ENCODE measurements around the gene SLC5A4.

GRCh38 chr22:32177221-32177765 is 77.9 kb downstream of the SLC5A4 start:
- TF ChIP-seq, protein P1, sequence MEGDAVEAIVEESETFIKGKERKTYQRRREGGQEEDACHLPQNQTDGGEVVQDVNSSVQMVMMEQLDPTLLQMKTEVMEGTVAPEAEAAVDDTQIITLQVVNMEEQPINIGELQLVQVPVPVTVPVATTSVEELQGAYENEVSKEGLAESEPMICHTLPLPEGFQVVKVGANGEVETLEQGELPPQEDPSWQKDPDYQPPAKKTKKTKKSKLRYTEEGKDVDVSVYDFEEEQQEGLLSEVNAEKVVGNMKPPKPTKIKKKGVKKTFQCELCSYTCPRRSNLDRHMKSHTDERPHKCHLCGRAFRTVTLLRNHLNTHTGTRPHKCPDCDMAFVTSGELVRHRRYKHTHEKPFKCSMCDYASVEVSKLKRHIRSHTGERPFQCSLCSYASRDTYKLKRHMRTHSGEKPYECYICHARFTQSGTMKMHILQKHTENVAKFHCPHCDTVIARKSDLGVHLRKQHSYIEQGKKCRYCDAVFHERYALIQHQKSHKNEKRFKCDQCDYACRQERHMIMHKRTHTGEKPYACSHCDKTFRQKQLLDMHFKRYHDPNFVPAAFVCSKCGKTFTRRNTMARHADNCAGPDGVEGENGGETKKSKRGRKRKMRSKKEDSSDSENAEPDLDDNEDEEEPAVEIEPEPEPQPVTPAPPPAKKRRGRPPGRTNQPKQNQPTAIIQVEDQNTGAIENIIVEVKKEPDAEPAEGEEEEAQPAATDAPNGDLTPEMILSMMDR (IDR thresholded peaks at IDR 0.05 in 2 of 3, conservative IDR thresholded peaks at IDR 0.05 in 1 of 3; ENCODE audit: control insufficient read depth in 2 of 3, extremely low read depth in 1 of 3, insufficient read depth in 1 of 3, low read depth in 3 of 3, low read length in 3 of 3): no peak
- no peak for TF ChIP-seq EP300 (IDR thresholded peaks at IDR 0.05; ENCODE audit: borderline replicate concordance in 1 of 2, control insufficient read depth in 1 of 2, low read depth in 2 of 2, low read length in 2 of 2)
- no peak for TF ChIP-seq RFX5 (IDR thresholded peaks at IDR 0.05; ENCODE audit: low read depth, low read length)
- TF ChIP-seq RCOR1 (conservative IDR thresholded peaks at IDR 0.05; ENCODE audit: low read depth, low read length): no peak
- TF ChIP-seq, protein P2, sequence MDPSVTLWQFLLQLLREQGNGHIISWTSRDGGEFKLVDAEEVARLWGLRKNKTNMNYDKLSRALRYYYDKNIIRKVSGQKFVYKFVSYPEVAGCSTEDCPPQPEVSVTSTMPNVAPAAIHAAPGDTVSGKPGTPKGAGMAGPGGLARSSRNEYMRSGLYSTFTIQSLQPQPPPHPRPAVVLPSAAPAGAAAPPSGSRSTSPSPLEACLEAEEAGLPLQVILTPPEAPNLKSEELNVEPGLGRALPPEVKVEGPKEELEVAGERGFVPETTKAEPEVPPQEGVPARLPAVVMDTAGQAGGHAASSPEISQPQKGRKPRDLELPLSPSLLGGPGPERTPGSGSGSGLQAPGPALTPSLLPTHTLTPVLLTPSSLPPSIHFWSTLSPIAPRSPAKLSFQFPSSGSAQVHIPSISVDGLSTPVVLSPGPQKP (IDR thresholded peaks at IDR 0.05; ENCODE audit: low read depth, low read length): no peak
- TF ChIP-seq DPF2 (IDR thresholded peaks at IDR 0.05): no peak
- TF ChIP-seq MAX (IDR thresholded peaks at IDR 0.05; ENCODE audit: low read depth, low read length): no peak
- no peak for TF ChIP-seq SUPT20H (IDR thresholded peaks at IDR 0.05; ENCODE audit: borderline replicate concordance, control insufficient read depth, low read depth, low read length)
- TF ChIP-seq ZSCAN29 (IDR thresholded peaks at IDR 0.05): no peak
